SK-N-SH (cell line): ENCODE results near the gene LYRM2. TPM values are rescaled to one million over a fixed set of nuclear protein-coding genes. Genes with fewer than 3 reads are reported as not detected.

ENCODE experiments used
- CTCF ChIA-PET: fragments of 300-600, 350-600 bp; formaldehyde crosslinking; extraction: SDS; loops from one replicate; lab custom pipeline; 2021; lab: Yijun Ruan, JAX
- POLR2A ChIA-PET: fragments of 350-600 bp; sonication (Branson Sonifier 250); formaldehyde crosslinking; extraction: SDS; loops from one replicate; lab custom pipeline; 2020; ENCODE audit warnings: antibody characterized with exemption, inconsistent platforms; lab: Yijun Ruan, JAX
- DNase-seq: peaks from one replicate; pipeline ENCODE4 v3.0.0; 2012
- H2AFZ ChIP-seq: fragments of 200-600 bp; sonication (generic); 2 replicates; pipeline ENCODE4 v1.8.1; 2016; ENCODE audit warnings: antibody characterized with exemption, mild to moderate bottlenecking, low read depth
- H3F3A ChIP-seq: fragments of 200-600 bp; sonication (generic); replicated peaks from 2 replicates; pipeline ENCODE3; 2016; ENCODE audit warnings: antibody characterized with exemption, mild to moderate bottlenecking; ENCODE audit not compliant: insufficient read depth
- H3K27ac ChIP-seq, 2 experiments: fragments of 200-500 bp in 1 of 2; fragments of 200-600 bp in 1 of 2; sonication (Bioruptor generic) in 1 of 2; sonication (generic), shearing (Covaris generic) in 1 of 2; 2 replicates each; pipeline versions ENCODE4 v1.5.1 to v1.6.1; 2014 to 2016; ENCODE audit warnings: low read depth in 2 of 2, inconsistent platforms in 1 of 2, low read length in 1 of 2, mild to moderate bottlenecking in 1 of 2, mixed read lengths in 1 of 2
- H3K27me3 ChIP-seq: fragments of 200-600 bp; sonication (generic), shearing (Covaris generic); 2 replicates; pipeline ENCODE4 v1.6.1; 2016; ENCODE audit warnings: mixed run types; ENCODE audit not compliant: insufficient read depth
- H3K36me3 ChIP-seq, 2 experiments: fragments of 200-500 bp in 1 of 2; fragments of 200-600 bp in 1 of 2; sonication (Bioruptor generic) in 1 of 2; sonication (generic) in 1 of 2; replicated peaks in 1 of 2; 2 replicates each; pipeline versions ENCODE3 to v1.5.1; 2014 to 2016; ENCODE audit warnings: low read length in 1 of 2, mild to moderate bottlenecking in 1 of 2; ENCODE audit not compliant: insufficient read depth in 2 of 2, control insufficient read depth in 1 of 2
- H3K4me1 ChIP-seq, 2 experiments: fragments of 200-500 bp in 1 of 2; fragments of 200-600 bp in 1 of 2; sonication (Bioruptor generic) in 1 of 2; sonication (generic), shearing (Covaris generic) in 1 of 2; 2 replicates each; pipeline versions ENCODE4 v1.5.1 to v1.6.1; 2014 to 2016; ENCODE audit warnings: low read depth in 1 of 2, low read length in 1 of 2, mixed run types in 1 of 2; ENCODE audit not compliant: insufficient read depth in 2 of 2, control insufficient read depth in 1 of 2
- H3K4me2 ChIP-seq: fragments of 200-600 bp; sonication (generic), shearing (Covaris generic); 2 replicates; pipeline ENCODE4 v1.6.1; 2017; ENCODE audit warnings: mixed run types
- H3K4me3 ChIP-seq, 2 experiments: fragments of 200-500 bp in 1 of 2; fragments of 200-600 bp in 1 of 2; sonication (Bioruptor generic) in 1 of 2; sonication (generic), shearing (Covaris generic) in 1 of 2; 2 replicates each; pipeline versions ENCODE4 v1.5.1 to v1.8.1; 2014 to 2016; ENCODE audit warnings: low read depth in 2 of 2, inconsistent platforms in 1 of 2, low read length in 1 of 2, mild to moderate bottlenecking in 1 of 2, mixed read lengths in 1 of 2, moderate library complexity in 1 of 2
- H3K79me2 ChIP-seq: fragments of 200-600 bp; sonication (generic); 2 replicates; pipeline ENCODE4 v1.8.1; 2017; ENCODE audit warnings: mild to moderate bottlenecking; ENCODE audit not compliant: insufficient read depth
- H3K9ac ChIP-seq: fragments of 200-600 bp; sonication (generic); 2 replicates; pipeline ENCODE4 v1.6.1; 2017; ENCODE audit warnings: mixed run types
- H3K9me2 ChIP-seq: fragments of 200-600 bp; sonication (generic); 2 replicates; pipeline ENCODE4 v1.6.1; 2017; ENCODE audit warnings: mixed run types
- H3K9me3 ChIP-seq: fragments of 200-600 bp; sonication (generic); 2 replicates; pipeline ENCODE4 v1.6.1; 2017; ENCODE audit warnings: mixed run types, mild to moderate bottlenecking, moderate library complexity
- H4K20me1 ChIP-seq: fragments of 200-600 bp; sonication (generic); 2 replicates; pipeline ENCODE4 v1.6.1; 2017; ENCODE audit warnings: mild to moderate bottlenecking, mixed run types; ENCODE audit not compliant: insufficient read depth
- ELF1 ChIP-seq: IDR thresholded peaks from 2 replicates; pipeline ENCODE4 v1.4.0; 2012
- EZH2phosphoT487 ChIP-seq: fragments of 200-600 bp; sonication (generic); IDR thresholded peaks from 2 replicates; pipeline ENCODE4 v1.6.1; 2017; ENCODE audit warnings: low read depth, mixed run types, mild to moderate bottlenecking, antibody characterized with exemption, moderate library complexity, borderline replicate concordance
- FOSL2 ChIP-seq: IDR thresholded peaks from 2 replicates; pipeline ENCODE4 v1.4.0; 2012; ENCODE audit warnings: low read depth, mild to moderate bottlenecking, moderate library complexity, borderline replicate concordance
- FOXJ3 ChIP-seq: sonication (generic); formaldehyde crosslinking; IDR thresholded peaks from 2 replicates; pipeline ENCODE4 v1.5.1; 2020; ENCODE audit warnings: mild to moderate bottlenecking, missing genetic modification reagents
- IRF3 ChIP-seq: fragments of 150-350 bp; IDR thresholded peaks from 2 replicates; pipeline ENCODE4 v1.6.1; 2016; ENCODE audit warnings: mild to moderate bottlenecking, low read depth, low read length
- JUND ChIP-seq: IDR thresholded peaks from 2 replicates; pipeline ENCODE4 v1.4.0; 2012
- MEF2A ChIP-seq: IDR thresholded peaks from 2 replicates; pipeline ENCODE4 v1.4.0; 2012; ENCODE audit warnings: low read depth, borderline replicate concordance
- PBX3 ChIP-seq: IDR thresholded peaks from 2 replicates; pipeline ENCODE4; 2012
- RAD21 ChIP-seq: IDR thresholded peaks from 2 replicates; pipeline ENCODE4 v1.6.1; 2012; ENCODE audit warnings: mild to moderate bottlenecking, low read length
- RCOR1 ChIP-seq: fragments of 150-350 bp; IDR thresholded peaks from 2 replicates; pipeline ENCODE4 v1.6.1; 2017; ENCODE audit warnings: antibody characterized with exemption, low read length
- RFX5 ChIP-seq: IDR thresholded peaks from 2 replicates; pipeline ENCODE4 v1.6.1; 2012; ENCODE audit warnings: mild to moderate bottlenecking, improper control_type of control experiment, low read length
- SIN3A ChIP-seq: IDR thresholded peaks from 2 replicates; pipeline ENCODE4 v1.6.1; 2012; ENCODE audit warnings: low read depth, mild to moderate bottlenecking, low read length, moderate library complexity, borderline replicate concordance
- SMC3 ChIP-seq: IDR thresholded peaks from 2 replicates; pipeline ENCODE4 v1.6.1; 2012; ENCODE audit warnings: low read depth, low read length, improper control_type of control experiment
- WGBS: methylation state at CpG from one replicate; pipeline ENCODE4 v1.1.6; 2017; ENCODE audit warnings: low lambda C conversion rate; 5-methylcytosine and 5-hydroxymethylcytosine counted together
- polyA plus RNA-seq, 3 experiments: library from polyadenylated mRNA; depleted of rRNA; stranded (reverse); fragments of >200 nt; gene quantifications; 2 replicates each; pipeline ENCODE4 v1.2.3, GENCODE V29; 2012
- TF ChIP-seq, protein P1 (sequence below): fragments of 150-350 bp; IDR thresholded peaks from 2 replicates; pipeline ENCODE4 v1.6.1; 2017; ENCODE audit warnings: antibody characterized with exemption, low read length, low read depth, borderline replicate concordance
- TF ChIP-seq, protein P2 (sequence below): IDR thresholded peaks from 2 replicates; pipeline ENCODE4 v1.6.1; 2012; ENCODE audit warnings: mild to moderate bottlenecking, low read depth, low read length, moderate library complexity
- TF ChIP-seq, protein P3 (sequence below): fragments of 200-600 bp; sonication (generic); IDR thresholded peaks from 2 replicates; pipeline ENCODE4 v1.6.1; 2017; ENCODE audit warnings: antibody characterized with exemption, mild to moderate bottlenecking, moderate library complexity
- TF ChIP-seq, protein P4 (sequence below): IDR thresholded peaks from 2 replicates; pipeline ENCODE4 v1.4.0; 2012; ENCODE audit warnings: low read depth, borderline replicate concordance

The LYRM2 gene
- polyA plus RNA-seq, 1 of the 3 experiments (the other 2 are of a cell fraction): 14.5 TPM

GRCh38 chr6:89522778-89523177, 115.8 kb downstream of the LYRM2 start:
- no peaks in the 10 kb centered on the region for H3K79me2 ChIP-seq
- no peak overlapping the region for H2AFZ ChIP-seq
- no peaks in the 10 kb centered on the region for H3K27me3 ChIP-seq
- H3F3A ChIP-seq: no peaks in the 10 kb centered on the region
- H3K9me3 ChIP-seq: no peaks in the 10 kb centered on the region
- ChIA-PET POLR2A (no interaction called here), CTCF (interaction anchor here (1.2 kb wide), 1 partner anchor 13 kb away, joined by 4 read pairs; no protein-coding TSS in a partner anchor)
- H3K4me1 ChIP-seq: no peaks in the 10 kb centered on the region
- H4K20me1 ChIP-seq: no peaks in the 10 kb centered on the region
- no peak overlapping the region for H3K4me3 ChIP-seq
- TF ChIP-seq ELF1 (no peak), IRF3 (no peak), RFX5 (no peak), SMC3 (no peak), EZH2phosphoT487 (no peak), PBX3 (no peak), JUND (no peak), RCOR1 (no peak)
- TF ChIP-seq, protein P1, sequence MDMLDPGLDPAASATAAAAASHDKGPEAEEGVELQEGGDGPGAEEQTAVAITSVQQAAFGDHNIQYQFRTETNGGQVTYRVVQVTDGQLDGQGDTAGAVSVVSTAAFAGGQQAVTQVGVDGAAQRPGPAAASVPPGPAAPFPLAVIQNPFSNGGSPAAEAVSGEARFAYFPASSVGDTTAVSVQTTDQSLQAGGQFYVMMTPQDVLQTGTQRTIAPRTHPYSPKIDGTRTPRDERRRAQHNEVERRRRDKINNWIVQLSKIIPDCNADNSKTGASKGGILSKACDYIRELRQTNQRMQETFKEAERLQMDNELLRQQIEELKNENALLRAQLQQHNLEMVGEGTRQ: no peak
- 31% methylated on average over 2 of the region's 2 CpGs for WGBS
- no peak overlapping the region for H3K4me2 ChIP-seq
- no peak for DNase-seq
- no peaks in the 10 kb centered on the region for H3K36me3 ChIP-seq
- H3K27ac ChIP-seq: no peak overlapping the region
- H3K9ac ChIP-seq: no peak overlapping the region
- no peaks in the 10 kb centered on the region for H3K9me2 ChIP-seq

GRCh38 chr6:89520736-89521135, 117.8 kb downstream of the LYRM2 start:
- DNase-seq: no peak
- H3K9me2 ChIP-seq: no peaks in the 10 kb centered on the region
- H3F3A ChIP-seq: no peaks in the 10 kb centered on the region
- H2AFZ ChIP-seq: no peak overlapping the region
- no peaks in the 10 kb centered on the region for H4K20me1 ChIP-seq
- H3K9ac ChIP-seq: no peak overlapping the region
- H3K4me1 ChIP-seq: no peaks in the 10 kb centered on the region
- CTCF ChIA-PET: no interaction called here
- H3K79me2 ChIP-seq: no peaks in the 10 kb centered on the region
- no peaks in the 10 kb centered on the region for H3K27me3 ChIP-seq
- no peak overlapping the region for H3K4me3 ChIP-seq
- H3K27ac ChIP-seq: no peak overlapping the region
- TF ChIP-seq SIN3A: no peak
- TF ChIP-seq, protein P2, sequence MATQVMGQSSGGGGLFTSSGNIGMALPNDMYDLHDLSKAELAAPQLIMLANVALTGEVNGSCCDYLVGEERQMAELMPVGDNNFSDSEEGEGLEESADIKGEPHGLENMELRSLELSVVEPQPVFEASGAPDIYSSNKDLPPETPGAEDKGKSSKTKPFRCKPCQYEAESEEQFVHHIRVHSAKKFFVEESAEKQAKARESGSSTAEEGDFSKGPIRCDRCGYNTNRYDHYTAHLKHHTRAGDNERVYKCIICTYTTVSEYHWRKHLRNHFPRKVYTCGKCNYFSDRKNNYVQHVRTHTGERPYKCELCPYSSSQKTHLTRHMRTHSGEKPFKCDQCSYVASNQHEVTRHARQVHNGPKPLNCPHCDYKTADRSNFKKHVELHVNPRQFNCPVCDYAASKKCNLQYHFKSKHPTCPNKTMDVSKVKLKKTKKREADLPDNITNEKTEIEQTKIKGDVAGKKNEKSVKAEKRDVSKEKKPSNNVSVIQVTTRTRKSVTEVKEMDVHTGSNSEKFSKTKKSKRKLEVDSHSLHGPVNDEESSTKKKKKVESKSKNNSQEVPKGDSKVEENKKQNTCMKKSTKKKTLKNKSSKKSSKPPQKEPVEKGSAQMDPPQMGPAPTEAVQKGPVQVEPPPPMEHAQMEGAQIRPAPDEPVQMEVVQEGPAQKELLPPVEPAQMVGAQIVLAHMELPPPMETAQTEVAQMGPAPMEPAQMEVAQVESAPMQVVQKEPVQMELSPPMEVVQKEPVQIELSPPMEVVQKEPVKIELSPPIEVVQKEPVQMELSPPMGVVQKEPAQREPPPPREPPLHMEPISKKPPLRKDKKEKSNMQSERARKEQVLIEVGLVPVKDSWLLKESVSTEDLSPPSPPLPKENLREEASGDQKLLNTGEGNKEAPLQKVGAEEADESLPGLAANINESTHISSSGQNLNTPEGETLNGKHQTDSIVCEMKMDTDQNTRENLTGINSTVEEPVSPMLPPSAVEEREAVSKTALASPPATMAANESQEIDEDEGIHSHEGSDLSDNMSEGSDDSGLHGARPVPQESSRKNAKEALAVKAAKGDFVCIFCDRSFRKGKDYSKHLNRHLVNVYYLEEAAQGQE: no peak
- TF ChIP-seq FOXJ3 (CRISPR knock-in tag): no peak
- TF ChIP-seq FOSL2: no peak
- TF ChIP-seq RAD21: no peak
- TF ChIP-seq RCOR1: no peak
- no peak for TF ChIP-seq SMC3
- TF ChIP-seq MEF2A: no peak
- TF ChIP-seq, protein P3, sequence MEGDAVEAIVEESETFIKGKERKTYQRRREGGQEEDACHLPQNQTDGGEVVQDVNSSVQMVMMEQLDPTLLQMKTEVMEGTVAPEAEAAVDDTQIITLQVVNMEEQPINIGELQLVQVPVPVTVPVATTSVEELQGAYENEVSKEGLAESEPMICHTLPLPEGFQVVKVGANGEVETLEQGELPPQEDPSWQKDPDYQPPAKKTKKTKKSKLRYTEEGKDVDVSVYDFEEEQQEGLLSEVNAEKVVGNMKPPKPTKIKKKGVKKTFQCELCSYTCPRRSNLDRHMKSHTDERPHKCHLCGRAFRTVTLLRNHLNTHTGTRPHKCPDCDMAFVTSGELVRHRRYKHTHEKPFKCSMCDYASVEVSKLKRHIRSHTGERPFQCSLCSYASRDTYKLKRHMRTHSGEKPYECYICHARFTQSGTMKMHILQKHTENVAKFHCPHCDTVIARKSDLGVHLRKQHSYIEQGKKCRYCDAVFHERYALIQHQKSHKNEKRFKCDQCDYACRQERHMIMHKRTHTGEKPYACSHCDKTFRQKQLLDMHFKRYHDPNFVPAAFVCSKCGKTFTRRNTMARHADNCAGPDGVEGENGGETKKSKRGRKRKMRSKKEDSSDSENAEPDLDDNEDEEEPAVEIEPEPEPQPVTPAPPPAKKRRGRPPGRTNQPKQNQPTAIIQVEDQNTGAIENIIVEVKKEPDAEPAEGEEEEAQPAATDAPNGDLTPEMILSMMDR: no peak
- TF ChIP-seq, protein P4, sequence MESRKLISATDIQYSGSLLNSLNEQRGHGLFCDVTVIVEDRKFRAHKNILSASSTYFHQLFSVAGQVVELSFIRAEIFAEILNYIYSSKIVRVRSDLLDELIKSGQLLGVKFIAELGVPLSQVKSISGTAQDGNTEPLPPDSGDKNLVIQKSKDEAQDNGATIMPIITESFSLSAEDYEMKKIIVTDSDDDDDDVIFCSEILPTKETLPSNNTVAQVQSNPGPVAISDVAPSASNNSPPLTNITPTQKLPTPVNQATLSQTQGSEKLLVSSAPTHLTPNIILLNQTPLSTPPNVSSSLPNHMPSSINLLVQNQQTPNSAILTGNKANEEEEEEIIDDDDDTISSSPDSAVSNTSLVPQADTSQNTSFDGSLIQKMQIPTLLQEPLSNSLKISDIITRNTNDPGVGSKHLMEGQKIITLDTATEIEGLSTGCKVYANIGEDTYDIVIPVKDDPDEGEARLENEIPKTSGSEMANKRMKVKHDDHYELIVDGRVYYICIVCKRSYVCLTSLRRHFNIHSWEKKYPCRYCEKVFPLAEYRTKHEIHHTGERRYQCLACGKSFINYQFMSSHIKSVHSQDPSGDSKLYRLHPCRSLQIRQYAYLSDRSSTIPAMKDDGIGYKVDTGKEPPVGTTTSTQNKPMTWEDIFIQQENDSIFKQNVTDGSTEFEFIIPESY: no peak
- TF ChIP-seq, all 33 proteins: peak for 0
- H3K36me3 ChIP-seq: no peaks in the 10 kb centered on the region
- no peaks in the 10 kb centered on the region for H3K9me3 ChIP-seq
- POLR2A ChIA-PET: no interaction called here
- no peak overlapping the region for H3K4me2 ChIP-seq
